Left lung (tissue), 10 donors: Measurements from ENCODE around the gene SLC6A18. TPM values are rescaled to one million over a fixed set of nuclear protein-coding genes. Genes with fewer than 3 reads are reported as not detected.

ENCODE experiments used
- ATAC-seq: fragments of 200-7000 bp; cut with Tn5 transposase; one replicate; pipeline ENCODE4 v1.9.1; 2020; ENCODE audit warnings: moderate library complexity
- DNase-seq, 4 donors: peaks; one replicate each; pipeline ENCODE4 v3.0.0-alpha.2; 2013 to 2020
- H3K27ac ChIP-seq, 2 donors: fragments of 200-600 bp; sonication (generic) in 1 of 2; one replicate each; pipeline versions ENCODE4 v1.5.0 to v1.8.0; 2020 to 2021
- H3K27me3 ChIP-seq, 2 donors: fragments of 200-600 bp; sonication (generic) in 1 of 2; one replicate each; pipeline versions ENCODE4 v1.5.0 to v1.8.0; 2020 to 2021
- H3K36me3 ChIP-seq, 2 donors: fragments of 200-600 bp; sonication (generic) in 1 of 2; one replicate each; pipeline versions ENCODE4 v1.5.0 to v1.8.0; 2020 to 2021
- H3K4me1 ChIP-seq, 2 donors: fragments of 200-600 bp; one replicate each; pipeline ENCODE4 v1.8.0; 2021
- H3K4me3 ChIP-seq, 2 donors: fragments of 200-600 bp; sonication (generic) in 1 of 2; one replicate each; pipeline versions ENCODE4 v1.5.0 to v1.8.0; 2020 to 2021; ENCODE audit warnings: mild to moderate bottlenecking in 1 of 2
- H3K9me3 ChIP-seq, 2 donors: fragments of 200-600 bp; sonication (generic) in 1 of 2; one replicate each; pipeline versions ENCODE4 v1.5.0 to v1.8.0; 2020 to 2021
- CTCF ChIP-seq, 2 donors: fragments of 200-600 bp; sonication (generic) in 1 of 2; IDR thresholded peaks; one replicate each; pipeline versions ENCODE4 v1.5.0 to v1.8.0; 2021; ENCODE audit warnings: antibody characterized with exemption in 2 of 2
- intact Hi-C, 2 donors: fragments of 100-400 bp; cut with DNase I; formaldehyde crosslinking; loops; one replicate each; pipeline versions ENCODE4 v1.11.2 to v1.14.2; 2022
- polyA plus RNA-seq, 6 donors: library from polyadenylated mRNA; unstranded; fragments of 120-200 nt; gene quantifications; one replicate each; pipeline ENCODE4 v1.2.1, GENCODE V29; 2013; ENCODE audit not compliant: insufficient read length in 6 of 6
- total RNA-seq, 2 donors: library from RNA; stranded (reverse); fragmentation: NEBNext Ultra II Directional; extraction: Animal tissue kit (Norgen Biotek cat#: 25700); gene quantifications; one replicate each; pipeline ENCODE4 v1.2.1, GENCODE V29; 2021
- donor health status: DM: no; HTN: yes; CAD: no.
- donor health status: DM: no; HTN: no; CAD: no.

SLC6A18 gene
- total and polyA plus RNA-seq, 8 donors, result 0.18 TPM; not detected in 7

GRCh38 chr5:1259806-1260480 is 34.8 kb downstream of the SLC6A18 start:
- Histone ChIP-seq H3K4me3 (no peak overlapping the region), H3K27me3 (no peaks in the 10 kb centered on the region)
- ATAC-seq, result no peak

DNA sequence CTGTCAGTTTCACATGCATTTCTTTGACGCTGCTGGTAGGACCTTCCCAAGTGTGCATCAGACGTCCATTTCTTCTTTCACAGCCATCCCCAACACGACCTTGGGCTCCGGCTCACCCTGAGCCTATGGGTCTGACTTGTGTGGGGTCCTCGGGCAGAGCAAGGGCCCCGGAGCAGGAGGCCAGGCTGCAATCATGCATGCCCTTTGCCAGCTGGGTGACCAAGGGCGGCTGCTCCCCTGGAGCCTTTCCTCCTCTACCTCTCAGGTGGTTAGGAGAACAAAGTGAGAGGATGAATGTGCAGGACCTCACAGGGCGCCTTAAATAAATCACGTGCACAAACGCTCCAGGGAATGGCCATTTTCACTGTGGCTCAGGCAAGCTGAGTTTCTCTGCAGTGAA is 36.5 kb downstream of the SLC6A18 start:
- Histone ChIP-seq H3K4me1 (no peaks in the 10 kb centered on the region), H3K27me3 (no peaks in the 10 kb centered on the region), H3K36me3 (no peaks in the 10 kb centered on the region), H3K27ac (no peak overlapping the region), H3K4me3 (no peak overlapping the region), H3K9me3 (peaks cover 0 to 38% of the 10 kb centered on the region in 2 donors)
- intact Hi-C loops, result no loop called here
- ATAC-seq (no peak), DNase-seq (no peak)
- TF ChIP-seq CTCF (IDR thresholded peaks at IDR 0.05), result no peak

More at GRCh38 chr5:1259806-1260480, 34.8 kb downstream of the SLC6A18 start:
- H3K27ac ChIP-seq, result no peak overlapping the region
- peak in 1 of 4 donors; percentile 61 for DNase-seq
- H3K9me3 ChIP-seq, result peaks cover 0 to 38% of the 10 kb centered on the region in 2 donors
- H3K36me3 ChIP-seq, result no peaks in the 10 kb centered on the region
- H3K4me1 ChIP-seq, result no peaks in the 10 kb centered on the region
- no peak for TF ChIP-seq CTCF (IDR thresholded peaks at IDR 0.05)
- intact Hi-C loops, result no loop called here

DNA sequence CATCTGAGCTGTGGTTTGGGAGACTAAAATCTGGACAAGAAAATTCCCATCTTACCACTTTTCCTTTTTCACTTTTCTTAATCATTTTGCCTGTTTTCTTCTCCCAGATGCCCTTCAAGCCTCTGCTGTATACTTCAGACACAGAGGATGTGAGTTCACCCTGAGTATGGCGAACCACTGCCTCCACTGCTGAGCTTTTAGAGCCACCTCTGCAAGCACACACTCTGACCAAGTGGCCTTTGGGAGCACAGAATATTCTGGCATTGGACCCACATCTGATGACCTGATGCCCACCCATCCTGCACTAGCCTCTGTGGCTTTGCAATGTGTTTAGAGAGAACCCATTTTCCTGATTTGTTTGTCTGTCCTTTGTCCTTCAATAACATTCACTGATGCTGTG is 37.2 kb downstream of the SLC6A18 start:
- intact Hi-C loops, result no loop called here
- peaks cover 0 to 38% of the 10 kb centered on the region in 2 donors for H3K9me3 ChIP-seq
- H3K36me3 ChIP-seq, result no peaks in the 10 kb centered on the region
- no peaks in the 10 kb centered on the region for H3K4me1 ChIP-seq
- H3K27ac ChIP-seq, result no peak overlapping the region
- DNase-seq (no peak), ATAC-seq (no peak)
- TF ChIP-seq CTCF (IDR thresholded peaks at IDR 0.05), result no peak
- no peak overlapping the region for H3K4me3 ChIP-seq
- no peaks in the 10 kb centered on the region for H3K27me3 ChIP-seq

DNA sequence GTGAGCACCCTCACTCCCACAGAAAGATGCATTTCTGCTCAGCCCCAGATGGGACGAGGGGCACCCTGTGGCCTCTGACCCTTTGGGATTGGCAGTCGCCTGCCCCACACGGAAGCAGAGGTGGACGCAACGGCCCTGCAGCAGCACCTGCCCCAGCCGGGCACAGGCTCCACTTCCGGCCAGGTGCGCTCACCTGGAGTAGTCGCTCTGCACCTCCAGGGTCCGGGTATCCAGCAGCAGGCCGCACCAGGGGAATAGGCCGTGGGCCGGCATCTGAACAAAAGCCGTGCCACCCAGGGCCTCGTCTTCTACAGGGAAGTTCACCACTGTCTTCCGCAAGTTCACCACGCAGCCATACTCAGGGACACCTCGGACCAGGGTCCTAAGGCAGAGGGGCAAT is 39.0 kb downstream of the SLC6A18 start:
- TF ChIP-seq CTCF (IDR thresholded peaks at IDR 0.05), result no peak
- peak in 1 of 4 donors; percentile 76 for DNase-seq
- Histone ChIP-seq H3K4me1 (no peaks in the 10 kb centered on the region), H3K27ac (no peak overlapping the region), H3K4me3 (no peak overlapping the region), H3K36me3 (no peaks in the 10 kb centered on the region), H3K27me3 (no peaks in the 10 kb centered on the region), H3K9me3 (peaks cover 0 to 38% of the 10 kb centered on the region in 2 donors)
- intact Hi-C loops, result no loop called here
- ATAC-seq, result no peak

DNA sequence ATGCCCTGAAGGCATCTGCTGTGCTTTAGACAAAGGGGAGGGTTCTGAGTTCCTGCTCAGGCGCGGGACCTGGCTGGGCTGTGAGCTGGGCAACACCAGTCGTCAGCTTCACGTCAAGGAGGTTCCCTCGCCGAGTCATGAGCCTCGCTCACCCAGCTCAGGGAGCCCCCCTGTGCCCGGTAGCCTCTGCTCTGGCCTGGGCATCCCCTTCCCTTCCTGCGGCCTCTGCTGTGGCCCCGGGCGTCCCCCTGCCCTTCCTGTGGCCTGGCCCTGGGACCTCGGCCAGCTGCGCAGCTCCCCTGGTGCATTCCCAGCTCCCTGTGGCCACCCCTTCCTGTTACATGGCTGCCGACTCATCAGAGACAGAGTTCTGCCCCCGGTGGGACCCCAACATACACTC is 39.8 kb downstream of the SLC6A18 start:
- Histone ChIP-seq H3K27me3 (no peaks in the 10 kb centered on the region), H3K36me3 (no peaks in the 10 kb centered on the region), H3K4me3 (no peak overlapping the region), H3K4me1 (no peaks in the 10 kb centered on the region), H3K9me3 (peaks cover 0 to 38% of the 10 kb centered on the region in 2 donors), H3K27ac (no peak overlapping the region)
- DNase-seq (peak in 1 of 4 donors; percentile 59), ATAC-seq (no peak)
- no peak for TF ChIP-seq CTCF (IDR thresholded peaks at IDR 0.05)
- intact Hi-C loops, result no loop called here
